ENCODE measurements around the gene CRMP1.
"Not testable (repeated sequence)": the region's sequence is repeated elsewhere in the genome, so short reads cannot be mapped to it uniquely, and the experiment has no call there.

CRMP1 gene

DNA sequence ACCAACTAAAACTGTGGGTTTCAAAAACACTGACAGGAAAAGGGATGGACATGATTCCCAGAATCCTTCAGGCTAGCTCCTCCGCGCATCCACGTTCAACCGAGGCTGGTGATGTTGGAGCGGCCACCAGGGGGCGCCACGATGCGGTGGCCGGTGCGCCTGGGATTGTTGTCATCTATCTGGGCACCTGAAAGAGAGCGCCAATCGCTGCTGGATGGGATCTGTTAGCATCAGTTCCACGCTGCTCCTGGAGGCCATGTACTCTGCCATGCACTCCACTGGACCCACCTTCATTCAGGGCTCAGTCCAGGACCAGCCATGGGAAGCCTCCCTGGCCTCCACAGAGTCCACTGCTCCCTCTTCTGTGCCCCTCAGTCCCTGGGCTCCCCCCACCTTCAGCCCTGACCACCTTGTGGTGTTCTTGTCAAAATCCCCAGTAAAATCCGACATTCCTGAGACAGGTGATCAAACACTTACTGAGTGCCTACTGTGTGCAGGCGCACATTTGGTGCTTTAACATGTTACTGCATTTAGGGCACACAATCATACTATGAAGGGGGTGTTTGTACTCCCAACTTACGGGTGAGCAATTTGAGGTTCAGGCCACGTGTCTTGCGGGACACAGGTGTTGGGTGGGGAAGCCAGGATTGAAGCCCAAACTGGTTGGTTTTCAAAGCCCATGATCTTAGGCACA is 71.1 kb downstream of the CRMP1 start:
- no peak for DNase-seq (ENCODE audit: low read depth)

DNA sequence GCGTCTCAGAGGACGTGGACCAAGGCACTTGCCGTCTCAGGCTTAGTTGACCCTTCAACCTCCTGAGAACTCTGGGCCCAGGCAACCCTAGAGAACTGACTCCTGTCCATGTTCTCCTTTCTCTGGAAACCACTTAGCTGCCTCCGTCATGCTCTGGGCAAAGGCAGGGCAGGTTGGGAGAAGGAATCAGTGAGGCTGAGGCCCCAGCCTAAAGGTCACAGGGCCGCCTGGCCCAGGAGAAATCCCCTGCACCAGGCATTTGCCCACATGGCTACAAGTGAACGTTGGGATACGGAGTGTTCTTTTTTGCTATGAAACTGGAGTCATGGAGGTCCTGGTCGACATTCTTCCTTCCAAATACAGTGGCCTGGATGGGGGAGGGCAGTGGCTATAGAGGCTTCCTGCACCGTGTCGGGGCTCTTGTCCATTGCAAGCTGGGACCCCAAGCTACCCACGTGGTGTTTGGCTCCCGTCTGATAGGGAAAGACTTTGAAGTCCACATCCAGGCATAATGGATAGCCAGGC is 76.0 kb downstream of the CRMP1 start:
- no peak for DNase-seq (ENCODE audit: low read depth)

DNA sequence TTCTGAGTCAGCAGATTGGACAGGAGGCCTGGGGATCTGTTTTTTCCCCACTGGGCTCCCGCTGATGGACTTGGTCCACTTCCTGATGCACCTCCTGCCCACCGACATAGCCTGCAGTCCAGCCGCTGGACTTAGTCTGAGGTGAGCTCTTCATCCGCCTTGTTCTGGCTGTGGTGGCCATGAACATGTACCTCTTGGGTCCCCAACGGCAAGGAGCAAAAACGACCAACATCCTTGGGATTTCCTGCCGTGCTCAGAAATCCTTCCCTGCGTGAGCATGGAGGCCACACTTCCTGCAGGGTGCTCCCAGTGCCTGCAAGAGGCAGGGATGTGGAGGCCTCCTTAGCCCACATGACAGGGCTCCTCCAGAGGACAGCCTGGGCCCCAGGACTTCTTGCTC is 76.8 kb downstream of the CRMP1 start:
- DNase-seq (ENCODE audit: low read depth): no peak

DNA sequence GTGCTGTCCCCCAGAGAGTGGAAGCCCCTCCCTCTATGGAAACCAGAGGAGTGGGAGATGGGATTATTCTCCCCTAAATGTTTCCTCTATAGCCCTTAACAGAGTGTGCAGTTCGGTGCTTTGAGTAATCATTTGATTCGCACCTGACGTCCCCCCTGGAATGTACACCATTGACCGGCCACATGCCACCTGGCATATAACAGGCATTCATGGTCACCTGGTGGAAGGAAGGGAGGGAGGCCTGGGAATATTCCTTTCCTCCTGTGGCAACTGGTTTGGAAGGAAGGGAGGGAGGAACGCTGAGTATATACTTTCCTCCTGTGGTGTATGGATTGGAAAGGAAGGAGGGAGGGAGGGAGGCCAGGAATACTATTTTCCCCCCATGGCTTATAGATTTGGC is 77.2 kb downstream of the CRMP1 start:
- no peak for DNase-seq (ENCODE audit: low read depth)

DNA sequence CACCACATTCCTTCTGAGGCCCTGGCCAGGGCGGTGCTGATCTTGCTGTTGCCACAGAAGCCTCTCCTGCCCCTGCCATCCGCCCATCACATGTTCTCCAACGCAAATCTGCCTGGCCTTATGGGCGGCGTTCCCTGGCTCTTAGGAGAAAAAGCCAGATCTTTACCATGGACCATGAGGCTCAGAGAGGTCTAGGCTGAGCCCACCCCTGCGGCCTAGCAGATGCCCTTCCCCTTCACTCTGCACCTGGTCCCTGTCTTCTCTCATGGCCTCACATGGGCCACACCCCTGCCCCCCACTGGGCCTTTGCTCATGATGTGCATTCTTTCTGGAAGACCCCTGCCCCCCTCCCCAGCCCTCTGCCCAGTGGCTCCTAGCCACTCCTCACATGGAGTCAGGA is 78.5 kb downstream of the CRMP1 start:
- no peak for DNase-seq (ENCODE audit: low read depth)

DNA sequence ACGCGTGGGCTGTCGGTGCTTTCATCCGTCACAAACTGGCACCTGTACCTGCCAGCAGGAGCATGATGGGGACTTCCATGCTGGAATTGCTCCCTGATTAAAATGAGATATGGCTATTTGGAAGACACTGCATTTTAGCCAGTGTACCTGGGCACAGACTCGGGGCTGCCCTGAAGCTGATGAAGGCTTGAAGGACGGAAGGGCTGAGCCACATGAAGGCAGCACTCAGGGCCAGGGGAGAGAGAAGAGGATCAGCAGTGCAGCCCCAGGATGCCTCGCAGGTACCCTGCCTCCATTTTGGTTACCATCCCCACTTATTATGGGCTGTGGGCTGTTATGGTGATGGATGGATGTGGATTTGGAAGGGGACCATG is 79.0 kb downstream of the CRMP1 start:
- DNase-seq (ENCODE audit: low read depth): no peak

DNA sequence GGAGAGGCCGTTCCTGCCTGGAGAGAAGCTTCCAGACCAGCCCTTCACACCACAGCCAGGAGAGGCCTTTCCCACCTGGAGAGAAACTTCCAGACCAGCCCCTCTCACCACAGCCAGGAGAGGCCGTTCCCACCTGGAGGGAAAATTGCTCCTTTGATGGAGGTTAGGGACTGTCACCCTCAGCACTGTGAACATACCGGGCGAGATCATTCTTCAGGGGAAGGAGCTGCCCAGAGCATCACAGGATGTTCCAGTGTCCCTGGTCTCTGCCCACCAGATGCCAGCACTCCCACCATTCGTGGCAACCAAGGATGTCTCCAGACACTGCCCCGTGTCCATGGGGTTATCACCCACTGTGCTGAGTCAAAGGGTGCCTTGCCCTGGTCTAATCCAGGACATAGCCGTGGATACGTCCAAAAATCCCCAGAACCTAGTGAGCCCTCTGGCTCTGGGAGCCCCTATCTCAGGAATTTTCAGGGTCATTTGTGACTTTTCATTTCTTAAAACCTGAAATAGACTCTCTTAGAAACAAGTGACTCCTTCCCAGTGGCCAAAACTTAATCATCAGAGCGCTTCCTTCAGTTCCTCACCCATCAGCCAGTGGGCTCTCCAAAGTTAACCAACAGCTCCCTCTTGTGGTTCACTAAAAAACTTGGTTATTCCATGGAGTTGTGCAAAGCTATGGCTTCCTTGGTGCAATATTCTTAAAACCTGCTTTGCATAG is 80.2 kb downstream of the CRMP1 start:
- DNase-seq (ENCODE audit: low read depth): peak; percentile 19

DNA sequence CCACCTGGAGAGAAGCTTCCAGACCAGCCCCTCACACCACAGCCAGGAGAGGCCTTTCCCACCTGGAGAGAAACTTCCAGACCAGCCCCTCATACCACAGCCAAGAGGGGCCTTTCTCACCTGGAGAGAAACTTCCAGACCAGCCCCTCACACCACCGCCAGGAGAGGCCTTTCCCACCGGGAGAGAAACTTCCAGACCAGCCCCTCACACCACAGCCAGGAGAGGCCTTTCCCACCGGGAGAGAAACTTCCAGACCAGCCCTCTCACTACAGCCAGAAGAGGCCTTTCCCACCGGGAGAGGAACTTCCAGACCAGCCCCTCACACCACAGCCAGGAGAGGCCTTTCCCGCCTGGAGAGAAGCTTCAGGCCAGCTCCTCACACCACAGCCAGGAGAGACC is 80.8 kb downstream of the CRMP1 start:
- not testable (repeated sequence) for DNase-seq (ENCODE audit: low read depth)

DNA sequence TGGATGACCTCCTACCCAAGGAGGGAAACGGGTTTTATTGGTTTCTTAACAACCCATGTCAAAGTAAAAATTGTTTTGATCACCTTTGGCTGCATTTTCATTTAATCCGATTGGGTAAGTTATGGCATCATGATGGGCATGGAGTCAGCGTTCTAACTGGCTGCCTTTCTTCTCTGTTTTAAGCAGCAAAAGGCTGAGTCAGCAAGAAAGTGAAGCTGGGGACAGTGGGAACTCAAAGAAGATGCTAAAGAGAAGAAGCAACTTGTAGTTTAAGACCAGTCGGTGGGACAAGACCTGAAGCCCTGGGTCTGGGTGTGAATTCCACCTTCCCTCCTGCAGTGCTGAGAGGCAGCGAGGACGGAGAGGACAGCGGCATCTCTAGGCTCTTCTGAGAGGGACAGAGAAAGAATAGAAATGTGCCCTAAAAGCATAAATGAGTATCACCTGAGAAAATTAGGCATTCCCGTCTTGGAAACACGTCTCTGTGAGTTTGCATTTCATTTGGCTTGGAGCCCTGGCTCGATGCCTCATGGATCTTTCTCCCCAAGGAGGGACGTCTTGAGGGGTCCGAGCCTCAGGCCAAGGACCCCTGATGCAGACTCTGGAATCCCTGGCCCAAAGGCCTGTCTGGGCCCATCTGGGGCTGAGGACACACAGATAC is 82.0 kb downstream of the CRMP1 start:
- DNase-seq (ENCODE audit: low read depth): no peak

DNA sequence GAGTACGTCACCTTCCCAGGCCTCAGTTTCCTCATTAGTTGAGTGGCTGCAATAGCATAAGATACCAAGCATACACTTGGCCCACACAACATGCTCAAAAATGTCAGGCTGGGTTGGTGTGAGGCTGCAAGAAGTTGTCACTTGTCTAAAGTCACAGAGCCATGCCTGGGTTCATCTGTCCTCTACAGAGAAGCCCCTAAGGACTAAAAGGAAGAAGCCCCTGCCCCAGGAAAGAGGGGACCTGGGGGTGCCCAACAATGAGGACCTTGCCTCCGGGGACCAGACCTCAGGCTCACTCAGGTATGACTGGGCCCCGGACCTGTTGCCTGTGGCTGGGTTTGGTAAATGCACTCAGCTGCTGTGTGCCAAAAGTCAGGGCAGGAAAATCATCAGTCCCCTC is 82.7 kb downstream of the CRMP1 start:
- no peak for DNase-seq (ENCODE audit: low read depth)

DNA sequence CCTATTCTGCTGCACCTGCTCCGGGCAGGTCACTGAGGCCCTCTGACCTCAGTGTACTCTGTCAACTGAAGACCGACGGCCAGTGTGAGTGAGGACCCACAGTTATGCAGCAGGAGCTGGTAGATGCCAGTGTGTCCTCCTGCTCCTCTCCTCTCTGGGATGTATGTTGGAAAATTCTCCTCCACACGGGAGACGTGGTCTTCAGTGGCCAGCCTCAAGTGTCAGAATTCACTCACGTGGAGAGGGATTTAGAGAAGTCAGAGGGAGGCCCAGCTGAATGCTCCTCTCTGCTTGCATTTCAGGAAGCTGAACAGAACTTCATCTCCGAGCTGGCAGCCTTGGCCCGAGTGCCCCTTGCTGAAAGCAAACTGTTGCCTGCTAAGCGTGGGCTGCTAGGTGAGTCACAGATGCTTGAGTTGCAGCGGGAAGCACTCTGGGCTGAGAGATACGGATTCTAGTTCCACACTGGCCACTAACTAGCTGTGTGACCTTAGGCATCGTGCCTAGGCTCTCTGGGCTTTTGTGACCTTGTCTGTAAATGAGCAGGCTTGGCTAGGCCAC is 83.6 kb downstream of the CRMP1 start:
- no peak for DNase-seq (ENCODE audit: low read depth)

DNA sequence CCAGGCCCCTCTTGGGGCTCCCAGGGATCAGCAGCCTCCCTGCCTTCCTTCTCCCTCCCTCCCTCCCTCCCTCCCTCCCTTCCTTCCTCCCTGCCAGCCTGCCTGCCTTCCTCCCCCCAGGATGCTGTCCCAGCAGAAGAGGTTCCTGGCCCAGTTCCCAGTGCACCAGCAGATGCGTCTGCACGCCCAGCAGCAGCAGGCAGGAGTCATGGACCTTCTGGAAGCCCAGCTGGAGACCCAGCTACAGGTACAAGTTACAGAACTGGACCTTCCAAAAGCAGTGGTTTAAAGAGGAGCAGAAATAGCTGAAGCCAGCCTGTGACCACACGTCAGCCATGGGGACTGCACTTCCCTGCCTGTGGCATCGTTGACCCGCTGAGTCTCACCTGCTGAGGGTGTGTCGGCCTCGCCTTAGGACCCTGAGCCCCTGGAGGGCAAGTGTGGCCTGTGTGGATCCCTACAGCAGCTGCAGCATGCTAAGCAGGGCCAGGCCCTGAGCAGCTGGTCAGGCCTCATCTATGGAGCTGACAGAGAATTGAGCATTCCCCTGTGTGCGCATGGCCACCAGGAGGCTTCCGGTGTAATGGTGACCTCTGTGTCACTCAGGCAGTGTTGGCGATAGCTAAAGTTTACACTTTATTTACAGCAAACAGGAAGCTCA is 84.7 kb downstream of the CRMP1 start:
- DNase-seq (ENCODE audit: low read depth): no peak

DNA sequence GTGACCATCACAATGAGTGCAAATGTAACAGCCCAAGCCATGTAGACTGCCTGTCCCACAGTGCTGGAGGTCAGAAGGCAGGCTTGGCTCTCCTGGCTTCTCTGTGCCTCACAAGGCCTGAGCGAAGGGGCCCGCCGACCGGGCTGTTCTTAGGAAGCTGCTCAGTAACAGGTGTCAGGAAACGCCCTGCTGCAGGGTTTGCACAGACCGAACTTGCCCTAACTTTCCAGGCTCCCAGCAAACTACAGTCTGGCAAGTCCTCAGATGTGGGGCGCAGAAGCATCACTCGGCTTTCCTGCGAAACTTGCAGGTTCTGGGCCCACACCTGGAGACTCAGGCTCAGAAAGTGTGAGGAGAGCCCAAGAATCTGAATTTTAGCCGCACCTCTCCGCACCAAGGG is 87.6 kb downstream of the CRMP1 start:
- DNase-seq (ENCODE audit: low read depth): no peak

DNA sequence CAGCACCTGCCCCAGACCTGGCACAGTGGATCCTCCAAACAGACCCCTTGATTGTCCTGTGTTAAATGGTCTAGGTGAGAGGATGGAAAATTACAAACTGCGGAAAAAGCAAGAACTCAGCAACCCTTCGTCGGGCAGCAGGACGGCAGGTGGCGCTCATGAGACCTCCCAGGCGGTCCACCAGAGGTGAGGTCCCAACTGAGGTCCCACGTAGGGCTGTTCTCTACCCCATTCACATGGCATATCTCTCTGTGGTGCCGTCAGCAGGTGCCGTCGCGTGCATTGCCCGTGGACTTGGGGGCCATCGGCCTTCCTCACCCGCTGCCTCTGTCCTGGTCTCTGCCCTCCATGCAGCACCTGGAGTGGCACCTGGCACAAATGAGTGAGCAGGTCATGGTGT is 88.2 kb downstream of the CRMP1 start:
- no peak for DNase-seq (ENCODE audit: low read depth)

DNA sequence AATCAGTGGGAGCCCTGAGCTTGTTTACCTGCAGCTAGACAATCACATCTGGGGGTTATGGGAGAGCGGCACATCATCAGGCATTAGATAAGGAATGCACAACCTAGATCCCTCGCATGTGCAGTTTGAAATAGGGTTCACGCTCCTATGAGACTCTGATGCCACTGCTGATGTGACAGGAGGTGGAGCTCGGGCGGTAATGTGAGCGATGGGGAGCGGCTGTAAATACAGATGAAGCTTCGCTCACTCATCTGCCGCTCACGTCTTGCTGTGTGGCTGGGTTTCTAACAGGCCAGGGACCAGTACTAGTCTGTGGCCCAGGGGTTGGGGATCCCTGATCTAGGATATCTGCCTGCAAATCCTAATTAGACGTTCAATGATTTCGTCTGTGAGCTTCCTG is 90.3 kb downstream of the CRMP1 start:
- no peak for DNase-seq (ENCODE audit: low read depth)

DNA sequence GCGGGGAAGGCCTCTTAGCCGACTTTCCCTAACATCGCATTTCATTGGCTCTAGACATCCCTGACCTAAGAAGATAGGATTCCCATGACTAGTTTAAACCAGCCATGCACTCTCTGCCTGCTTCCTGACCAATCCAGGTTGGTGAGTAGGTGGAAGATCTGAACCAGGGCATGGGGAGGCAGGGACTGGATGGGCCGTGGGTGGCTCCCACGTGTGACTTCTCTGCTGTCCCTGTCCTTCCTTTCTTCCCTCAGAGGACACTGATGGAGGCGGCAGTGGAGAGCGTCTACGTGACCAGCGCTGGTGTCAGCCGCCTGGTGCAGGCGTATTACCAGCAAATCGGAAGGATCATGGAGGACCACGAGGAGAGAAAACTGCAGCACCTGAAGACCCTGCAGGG is 91.2 kb downstream of the CRMP1 start:
- DNase-seq (ENCODE audit: low read depth): no peak

DNA sequence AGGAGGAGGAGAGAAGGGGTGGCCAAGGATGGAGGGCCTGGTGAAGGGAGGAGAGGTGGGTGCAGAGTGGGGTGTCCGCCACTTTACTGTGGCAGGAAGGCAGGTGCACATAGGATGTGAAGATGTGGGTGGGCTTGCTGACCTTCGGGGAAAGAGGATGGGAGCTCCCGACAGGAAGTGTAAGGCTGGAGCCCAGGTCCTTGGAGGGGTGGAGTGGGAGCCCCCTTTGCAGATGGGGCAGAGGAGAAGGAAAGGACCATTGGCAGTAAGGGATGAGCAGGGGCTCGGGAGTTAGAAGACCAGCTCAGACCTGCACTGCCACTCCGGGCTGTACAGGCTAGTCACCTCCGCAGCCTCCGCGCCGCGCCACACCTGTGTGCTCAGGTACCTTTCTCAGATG is 92.4 kb downstream of the CRMP1 start:
- no peak for DNase-seq (ENCODE audit: low read depth)

DNA sequence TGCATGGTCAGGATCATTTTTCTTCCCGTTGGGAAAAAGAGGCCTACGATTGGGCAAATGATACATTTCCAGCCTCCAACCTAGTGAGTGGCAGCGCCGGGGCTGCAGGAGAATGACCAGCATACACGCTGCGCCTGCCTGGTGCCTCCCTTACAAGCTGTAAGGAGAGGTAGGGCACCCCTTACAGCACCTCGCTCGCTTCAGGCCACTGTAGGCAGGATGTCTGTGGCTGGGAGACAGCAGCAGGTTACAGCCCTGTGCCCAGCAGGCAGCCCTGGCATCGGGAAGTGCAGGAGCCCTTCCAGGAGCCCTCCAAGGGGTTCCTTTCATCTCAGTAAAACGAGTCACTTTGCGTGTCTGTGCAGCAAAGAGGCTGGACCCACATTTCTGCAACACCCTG is 93.5 kb downstream of the CRMP1 start:
- DNase-seq (ENCODE audit: low read depth): no peak

DNA sequence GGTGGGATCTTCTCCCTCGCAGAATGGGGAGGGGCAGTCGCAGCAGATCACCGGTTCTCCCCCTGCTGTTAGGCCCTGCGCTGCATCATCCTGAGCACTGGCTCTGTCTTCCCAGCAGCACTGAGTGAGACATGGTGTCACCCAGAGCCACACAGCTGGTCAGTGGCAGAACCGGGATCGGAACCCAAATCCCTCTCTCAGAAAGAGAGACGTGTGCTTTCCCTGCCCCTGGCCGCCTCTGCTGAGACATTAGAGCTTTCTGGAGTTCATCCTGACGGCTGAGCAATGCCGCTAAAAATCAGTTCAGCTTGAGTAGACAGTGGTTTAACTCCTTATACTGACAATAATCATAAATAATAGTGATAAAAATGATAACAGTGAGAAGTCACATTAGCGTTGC is 93.9 kb downstream of the CRMP1 start:
- DNase-seq (ENCODE audit: low read depth): no peak

DNA sequence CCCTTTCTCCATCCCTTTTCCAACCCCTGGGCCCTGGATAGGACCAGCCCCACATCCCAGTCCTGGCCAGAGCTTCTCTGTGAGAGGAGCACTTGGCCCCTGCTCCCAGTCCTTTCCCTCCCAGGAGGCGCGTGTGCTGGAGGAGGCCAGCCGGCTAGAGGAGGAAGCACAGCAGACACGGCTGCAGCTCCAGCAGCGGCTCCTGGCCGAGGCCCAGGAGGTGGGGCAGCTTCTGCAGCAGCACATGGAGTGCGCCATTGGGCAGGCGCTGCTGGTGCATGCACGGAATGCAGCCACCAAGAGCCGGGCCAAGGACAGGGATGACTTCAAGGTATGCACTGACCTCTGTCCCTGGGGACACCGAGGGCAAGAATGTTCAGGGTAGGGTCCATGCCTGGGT is 94.4 kb downstream of the CRMP1 start:
- no peak for DNase-seq (ENCODE audit: low read depth)

DNA sequence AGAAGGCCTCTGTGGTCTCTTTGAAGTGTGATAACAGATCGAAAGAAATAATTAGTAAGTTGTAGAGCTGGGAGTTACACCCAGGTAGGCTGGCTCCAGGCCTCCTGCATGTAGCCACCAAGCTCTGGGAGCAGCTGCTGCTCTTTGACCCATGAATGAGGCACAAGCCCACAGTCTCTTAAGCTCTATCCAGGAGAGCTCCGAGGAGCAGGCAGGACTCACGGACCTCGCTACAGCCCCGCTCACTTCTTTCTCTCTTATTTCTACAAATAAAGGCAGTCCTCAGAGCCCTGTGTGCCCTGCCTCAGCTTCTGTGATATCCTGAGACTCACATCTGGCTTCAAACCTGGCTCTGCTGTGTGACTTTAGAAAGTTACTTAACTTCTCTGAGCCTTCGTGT is 95.0 kb downstream of the CRMP1 start:
- no peak for DNase-seq (ENCODE audit: low read depth)

DNA sequence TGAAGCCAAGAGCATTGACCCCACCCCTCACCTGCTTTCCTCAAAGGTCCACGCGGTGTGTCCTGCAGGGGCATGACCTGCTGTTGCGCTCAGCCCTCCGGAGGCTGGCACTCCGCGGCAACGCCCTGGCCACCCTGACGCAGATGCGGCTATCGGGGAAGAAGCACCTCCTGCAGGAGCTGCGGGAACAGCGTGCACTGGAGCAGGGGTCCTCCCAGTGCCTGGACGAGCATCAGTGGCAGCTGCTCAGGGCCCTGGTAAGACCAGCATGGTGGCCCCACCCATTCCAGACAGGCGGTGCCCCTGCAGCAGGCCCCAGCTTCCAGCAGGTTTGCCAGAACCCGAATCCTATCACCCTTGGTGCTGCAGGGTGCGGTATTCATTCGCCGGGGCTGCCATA is 95.9 kb downstream of the CRMP1 start:
- no peak for DNase-seq (ENCODE audit: low read depth)

All from GM04503 (cell line).